ENCODE results near the gene DDT.
A peak's percentile ranks its signal among the peaks of the same experiment; 100 is the strongest.
"Not testable (repeated sequence)": the region's sequence is repeated elsewhere in the genome, so short reads cannot be mapped to it uniquely, and the experiment has no call there.

Gene DDT

GRCh38 chr22:23926561-23926960 is 47.7 kb downstream of the DDT start:
- ChIA-PET POLR2A (ENCODE audit: low non-redundant PET) (no interaction called here), CTCF (no interaction called here)
- no peak for TF ChIP-seq CTCF (conservative IDR thresholded peaks at IDR 0.05; ENCODE audit: low read depth)
- DNase-seq (ENCODE audit: low spot score) = no peak
- H3K27ac ChIP-seq = no peak overlapping the region

DNA sequence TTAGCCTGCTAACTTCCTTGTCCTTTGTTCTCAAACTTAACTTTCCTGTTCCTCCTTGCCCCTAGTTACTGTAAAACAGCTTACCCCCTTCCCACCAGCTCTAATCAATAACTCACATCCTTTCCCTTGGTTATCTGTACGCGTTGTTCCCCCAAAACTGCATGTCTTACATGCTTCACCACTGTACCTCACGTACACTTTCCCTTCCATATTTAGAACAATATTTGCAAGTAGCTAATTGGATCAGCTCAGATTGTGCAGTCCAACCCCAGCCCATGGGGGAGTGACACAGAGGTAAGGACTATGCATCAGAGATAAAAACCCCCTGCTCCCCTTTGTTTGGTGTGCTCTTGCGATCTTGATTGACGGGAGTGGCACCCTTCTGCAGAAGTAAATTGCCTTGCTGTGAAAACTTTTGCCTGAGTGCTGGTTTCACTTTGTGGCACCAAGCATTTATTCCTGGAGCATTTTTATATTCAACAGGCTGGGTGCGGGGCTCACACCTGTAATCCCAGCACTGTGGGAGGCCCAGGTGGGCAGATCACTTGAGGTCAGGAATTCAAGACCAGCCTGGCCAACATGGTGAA is 49.1 kb downstream of the DDT start:
- DNase-seq (ENCODE audit: low spot score) = no peak
- CTCF ChIA-PET = no interaction called here
- TF ChIP-seq CTCF (conservative IDR thresholded peaks at IDR 0.05; ENCODE audit: low read depth) = no peak
- no peak overlapping the region for H3K27ac ChIP-seq
- POLR2A ChIA-PET (ENCODE audit: low non-redundant PET) = no interaction called here

DNA sequence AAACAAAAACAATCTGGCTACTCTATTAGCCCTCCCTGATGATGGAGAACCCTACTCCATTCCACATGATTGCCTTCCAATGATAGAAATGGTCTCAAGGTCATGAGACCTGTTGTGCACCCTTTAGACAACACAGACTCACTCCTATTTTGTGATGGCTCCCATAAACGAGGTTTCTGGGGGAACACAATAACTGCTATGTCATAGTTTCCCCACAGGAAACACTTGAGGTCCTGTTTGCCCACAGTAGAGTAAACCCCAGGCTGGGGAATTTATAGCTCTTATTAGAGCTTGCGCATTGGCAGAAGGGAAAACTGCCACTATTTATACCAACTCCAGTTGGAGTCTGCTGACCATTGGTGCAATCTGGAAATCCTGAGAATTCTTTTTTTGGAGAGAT is 51.3 kb downstream of the DDT start:
- TF ChIP-seq CTCF (conservative IDR thresholded peaks at IDR 0.05; ENCODE audit: low read depth) = no peak
- no peak for DNase-seq (ENCODE audit: low spot score)
- H3K27ac ChIP-seq = peak overlapping the region; percentile 33; the same call in 1 of the 2 replicates
- ChIA-PET POLR2A (ENCODE audit: low non-redundant PET) (no interaction called here), CTCF (no interaction called here)

GRCh38 chr22:23921586-23922201 is 52.5 kb downstream of the DDT start:
- DNase-seq (ENCODE audit: low spot score); CTCF ChIA-PET; POLR2A ChIA-PET (ENCODE audit: low non-redundant PET): not testable (repeated sequence)
- peak overlapping the region; percentile 50 for H3K27ac ChIP-seq
